DND-41 (cell line): ENCODE results near the gene GALE.

Experiments used
- ATAC-seq: fragments of 200-7000 bp; cut with Tn5 transposase; 3 replicates; pipeline ENCODE4 v1.9.1; 2021; ENCODE audit warnings: low read depth; ENCODE audit not compliant: insufficient read depth
- DNase-seq: peaks from one replicate; pipeline ENCODE4 v3.0.0-alpha.2; 2020
- H2AFZ ChIP-seq: 2 replicates; pipeline ENCODE4 v1.6.0; 2012; ENCODE audit warnings: low read depth, low read length
- H3K27ac ChIP-seq: 2 replicates; pipeline ENCODE4 v1.5.1; 2012; ENCODE audit warnings: low read length, inconsistent platforms
- H3K27me3 ChIP-seq: fragments of 200-600 bp; sonication (generic); 2 replicates; pipeline ENCODE4 v1.6.0; 2012; ENCODE audit warnings: low read length, mild to moderate bottlenecking, inconsistent platforms; ENCODE audit not compliant: insufficient read depth, poor library complexity
- H3K36me3 ChIP-seq: 2 replicates; pipeline ENCODE4 v1.5.1; 2012; ENCODE audit warnings: low read length, inconsistent platforms; ENCODE audit not compliant: insufficient read depth
- H3K4me1 ChIP-seq: 2 replicates; pipeline ENCODE4 v1.5.1; 2012; ENCODE audit warnings: mild to moderate bottlenecking, low read length; ENCODE audit not compliant: insufficient read depth
- H3K4me2 ChIP-seq: 2 replicates; pipeline ENCODE4 v1.6.0; 2012; ENCODE audit warnings: mild to moderate bottlenecking, moderate library complexity, low read length, inconsistent platforms; ENCODE audit not compliant: insufficient read depth
- H3K4me3 ChIP-seq, 2 experiments: fragments of 200-600 bp in 1 of 2; shearing (Covaris generic) in 1 of 2; 2 replicates each; pipeline ENCODE4 v1.5.1; 2012 to 2016; ENCODE audit warnings: inconsistent platforms in 2 of 2, low read length in 2 of 2, mild to moderate bottlenecking in 2 of 2, low read depth in 1 of 2, moderate library complexity in 1 of 2
- H3K79me2 ChIP-seq: 2 replicates; pipeline ENCODE4 v1.6.0; 2012; ENCODE audit warnings: low read length, inconsistent platforms; ENCODE audit not compliant: insufficient read depth
- H3K9ac ChIP-seq: 2 replicates; pipeline ENCODE4 v1.6.0; 2012; ENCODE audit warnings: low read depth, mild to moderate bottlenecking, inconsistent platforms, low read length, moderate library complexity
- H3K9me3 ChIP-seq: 2 replicates; pipeline ENCODE4 v1.5.1; 2012; ENCODE audit warnings: low read length, moderate library complexity, mild to moderate bottlenecking, inconsistent platforms; ENCODE audit not compliant: insufficient read depth, severe bottlenecking
- H4K20me1 ChIP-seq: 2 replicates; pipeline ENCODE4 v1.6.0; 2012; ENCODE audit warnings: low read length; ENCODE audit not compliant: insufficient read depth
- EZH2 ChIP-seq: IDR thresholded peaks from 3 replicates; pipeline ENCODE4 v1.6.1; 2012; ENCODE audit warnings: borderline replicate concordance, low read depth, mild to moderate bottlenecking, moderate library complexity, low read length, inconsistent platforms; ENCODE audit not compliant: severe bottlenecking
- TF ChIP-seq, protein P1 (sequence below): IDR thresholded peaks from 2 replicates; pipeline ENCODE4 v1.5.1; 2012; ENCODE audit warnings: borderline replicate concordance, low read length, moderate library complexity, mild to moderate bottlenecking; ENCODE audit not compliant: poor library complexity, severe bottlenecking; ENCODE audit errors: extremely low read depth

Gene GALE

DNA sequence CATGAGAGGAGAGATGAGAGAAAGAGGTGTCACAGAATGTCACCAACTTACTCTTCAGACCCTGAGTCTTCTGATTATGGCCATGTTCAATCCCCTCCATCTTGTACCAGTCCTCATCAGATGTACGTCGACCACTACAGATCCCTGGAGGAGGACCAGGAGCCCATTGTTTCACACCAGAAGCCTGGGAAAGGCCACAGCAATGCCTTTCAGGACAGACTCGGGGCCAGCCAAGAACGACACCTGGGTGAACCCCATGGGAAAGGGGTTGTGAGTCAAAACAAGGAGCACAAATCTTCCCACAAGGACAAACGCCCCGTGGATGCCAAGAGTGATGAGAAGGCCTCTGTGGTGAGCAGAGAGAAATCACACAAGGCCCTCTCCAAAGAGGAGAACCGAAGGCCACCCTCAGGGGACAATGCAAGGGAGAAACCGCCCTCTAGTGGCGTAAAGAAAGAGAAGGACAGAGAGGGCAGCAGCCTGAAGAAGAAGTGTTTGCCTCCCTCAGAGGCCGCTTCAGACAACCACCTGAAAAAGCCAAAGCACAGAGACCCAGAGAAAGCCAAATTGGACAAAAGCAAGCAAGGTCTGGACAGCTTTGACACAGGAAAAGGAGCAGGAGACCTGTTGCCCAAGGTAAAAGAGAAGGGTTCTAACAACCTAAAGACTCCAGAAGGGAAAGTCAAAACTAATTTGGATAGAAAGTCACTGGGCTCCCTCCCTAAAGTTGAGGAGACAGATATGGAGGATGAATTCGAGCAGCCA is 49.3 kb downstream of the GALE start:
- ATAC-seq, result peak; percentile 88
- Histone ChIP-seq H3K27ac (no peak overlapping the region), H3K36me3 (peaks cover 81% of the 10 kb centered on the region)

DNA sequence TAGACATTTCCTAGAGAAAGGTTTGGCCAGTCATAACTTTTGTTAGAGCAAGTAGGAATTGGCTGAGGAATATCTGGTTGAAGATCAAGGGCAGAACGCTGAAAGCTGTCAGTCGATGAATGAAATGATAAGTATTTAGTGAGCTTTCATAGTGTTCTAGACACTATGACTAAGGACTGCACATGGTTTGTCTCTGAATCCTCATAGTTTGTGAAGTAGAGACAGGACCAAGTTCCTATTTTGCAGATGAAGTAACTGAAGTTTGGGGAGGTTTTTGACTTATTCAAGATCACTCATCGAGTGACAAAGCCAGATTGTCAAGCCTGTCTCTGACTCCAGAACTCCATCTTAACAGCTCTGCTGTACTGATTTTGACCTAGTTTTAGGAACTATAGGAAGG is 52.5 kb downstream of the GALE start:
- Histone ChIP-seq H3K36me3 (peaks cover 63% of the 10 kb centered on the region), H3K27ac (no peak overlapping the region), H3K4me2 (no peak overlapping the region), H3K9ac (no peak overlapping the region), H3K9me3 (no peaks in the 10 kb centered on the region), H4K20me1 (peaks cover 51% of the 10 kb centered on the region), H3K4me3 (no peak overlapping the region), H3K27me3 (no peaks in the 10 kb centered on the region), H3K79me2 (peaks cover 80% of the 10 kb centered on the region), H3K4me1 (peaks cover 25% of the 10 kb centered on the region), H2AFZ (no peak overlapping the region)
- no peak for DNase-seq
- TF ChIP-seq, protein P1, sequence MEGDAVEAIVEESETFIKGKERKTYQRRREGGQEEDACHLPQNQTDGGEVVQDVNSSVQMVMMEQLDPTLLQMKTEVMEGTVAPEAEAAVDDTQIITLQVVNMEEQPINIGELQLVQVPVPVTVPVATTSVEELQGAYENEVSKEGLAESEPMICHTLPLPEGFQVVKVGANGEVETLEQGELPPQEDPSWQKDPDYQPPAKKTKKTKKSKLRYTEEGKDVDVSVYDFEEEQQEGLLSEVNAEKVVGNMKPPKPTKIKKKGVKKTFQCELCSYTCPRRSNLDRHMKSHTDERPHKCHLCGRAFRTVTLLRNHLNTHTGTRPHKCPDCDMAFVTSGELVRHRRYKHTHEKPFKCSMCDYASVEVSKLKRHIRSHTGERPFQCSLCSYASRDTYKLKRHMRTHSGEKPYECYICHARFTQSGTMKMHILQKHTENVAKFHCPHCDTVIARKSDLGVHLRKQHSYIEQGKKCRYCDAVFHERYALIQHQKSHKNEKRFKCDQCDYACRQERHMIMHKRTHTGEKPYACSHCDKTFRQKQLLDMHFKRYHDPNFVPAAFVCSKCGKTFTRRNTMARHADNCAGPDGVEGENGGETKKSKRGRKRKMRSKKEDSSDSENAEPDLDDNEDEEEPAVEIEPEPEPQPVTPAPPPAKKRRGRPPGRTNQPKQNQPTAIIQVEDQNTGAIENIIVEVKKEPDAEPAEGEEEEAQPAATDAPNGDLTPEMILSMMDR, result no peak
- TF ChIP-seq EZH2, result no peak
- ATAC-seq, result no peak

More for the DNA sequence above, 49.3 kb downstream of the GALE start:
- H3K4me1 ChIP-seq, result peaks cover 9% of the 10 kb centered on the region; the same call in 1 of the 2 replicates
- no peak overlapping the region for H2AFZ ChIP-seq
- H3K9ac ChIP-seq, result no peak overlapping the region
- no peaks in the 10 kb centered on the region for H3K27me3 ChIP-seq
- H3K4me2 ChIP-seq, result no peak overlapping the region
- H3K9me3 ChIP-seq, result no peaks in the 10 kb centered on the region
- TF ChIP-seq EZH2, result no peak
- TF ChIP-seq, protein P1, result peak; percentile 76
- H3K4me3 ChIP-seq, result no peak overlapping the region
- peak; percentile 52 for DNase-seq
- H3K79me2 ChIP-seq, result peaks cover 49% of the 10 kb centered on the region
- H4K20me1 ChIP-seq, result peaks cover 34% of the 10 kb centered on the region
